Activated CD4-positive, CD25-positive, alpha-beta regulatory T cell treated with anti-CD3 and anti-CD28 coated beads, Interleukin-2, amount 50 U/mL, for 16 hours (primary cell): ENCODE results near the gene ALS2CL.

Source experiments
- DNase-seq: peaks from one replicate; pipeline ENCODE4 v3.0.0-alpha.2; 2020; ENCODE audit warnings: low read depth, low spot score

Gene ALS2CL

DNA sequence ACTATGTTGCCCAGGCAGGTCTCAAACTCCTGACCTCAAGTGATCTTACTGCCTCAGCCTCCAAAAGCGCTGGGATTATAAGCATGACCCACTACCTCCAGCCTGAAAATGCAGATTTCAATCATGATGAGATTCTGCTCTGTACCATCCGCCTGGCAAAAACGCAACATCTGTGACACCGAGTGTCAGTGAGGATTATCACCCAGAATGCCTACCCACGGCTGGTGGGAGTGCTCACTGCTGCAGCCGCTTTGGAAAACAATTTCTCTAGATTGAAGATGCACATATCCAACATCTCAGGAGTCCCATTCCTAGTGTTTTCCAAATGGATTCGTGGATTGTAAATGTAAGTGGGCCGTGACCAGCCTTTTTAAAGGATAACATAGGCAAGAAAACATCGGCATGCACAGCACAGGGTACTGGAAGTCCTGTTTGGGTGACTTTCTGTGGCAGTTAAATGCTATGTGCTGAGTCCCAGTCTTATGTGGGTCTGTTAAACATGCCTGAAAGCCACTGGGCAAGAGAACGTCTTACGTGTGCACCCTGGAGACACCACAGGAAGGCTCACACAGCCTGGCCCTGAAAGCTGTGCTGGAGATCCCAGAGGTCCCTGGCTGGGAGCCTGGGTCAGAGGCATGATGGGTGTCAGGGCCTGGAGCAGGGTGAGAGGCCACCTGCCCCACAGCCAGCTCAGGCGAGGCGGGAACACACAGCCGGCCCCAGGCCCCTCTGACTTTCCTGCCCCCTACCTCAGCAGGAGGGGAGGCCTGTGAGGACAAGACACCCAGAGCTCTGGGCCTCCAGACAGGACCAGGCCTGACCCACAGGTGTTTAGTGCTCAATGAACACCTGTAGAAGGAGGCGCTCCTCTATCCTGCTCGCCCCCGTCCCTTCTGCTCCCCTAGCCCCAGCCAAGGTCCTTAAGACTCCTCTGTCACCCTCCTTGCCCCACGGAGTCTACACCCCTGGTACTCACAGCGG, 23.3 kb upstream of the ALS2CL start:
- no peak for DNase-seq

DNA sequence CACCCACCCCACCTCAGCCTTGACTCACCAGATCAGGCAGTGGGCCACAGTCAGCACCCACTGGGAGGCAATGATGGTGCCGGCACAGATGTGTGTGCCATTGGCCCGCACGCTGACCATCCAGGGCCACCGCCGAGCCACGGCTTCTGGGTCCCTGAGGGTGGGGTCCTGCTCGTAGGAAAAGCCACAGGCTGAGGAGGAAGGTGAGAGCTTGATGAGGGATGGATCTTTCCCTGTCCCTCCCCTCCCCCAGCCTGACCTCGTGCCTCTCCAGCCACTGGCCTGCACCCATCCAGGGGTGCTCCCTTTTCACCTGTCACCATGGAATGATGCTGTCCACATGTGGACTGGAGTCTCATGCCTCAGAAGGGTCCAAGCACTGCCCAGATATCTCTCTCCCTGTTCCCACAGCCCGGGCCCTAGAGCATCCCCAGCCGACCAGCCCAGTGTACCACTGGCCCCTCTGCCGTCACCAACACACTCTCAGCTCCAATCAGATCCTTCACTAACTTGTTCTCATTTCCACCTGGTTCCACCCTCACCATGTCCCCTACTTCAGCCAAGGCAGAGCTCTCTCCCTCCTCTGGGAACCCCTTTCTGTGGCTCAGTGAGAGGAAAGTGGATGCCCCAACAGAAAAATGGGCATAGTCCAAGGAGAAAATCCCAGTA, 22.2 kb upstream of the ALS2CL start:
- no peak for DNase-seq

DNA sequence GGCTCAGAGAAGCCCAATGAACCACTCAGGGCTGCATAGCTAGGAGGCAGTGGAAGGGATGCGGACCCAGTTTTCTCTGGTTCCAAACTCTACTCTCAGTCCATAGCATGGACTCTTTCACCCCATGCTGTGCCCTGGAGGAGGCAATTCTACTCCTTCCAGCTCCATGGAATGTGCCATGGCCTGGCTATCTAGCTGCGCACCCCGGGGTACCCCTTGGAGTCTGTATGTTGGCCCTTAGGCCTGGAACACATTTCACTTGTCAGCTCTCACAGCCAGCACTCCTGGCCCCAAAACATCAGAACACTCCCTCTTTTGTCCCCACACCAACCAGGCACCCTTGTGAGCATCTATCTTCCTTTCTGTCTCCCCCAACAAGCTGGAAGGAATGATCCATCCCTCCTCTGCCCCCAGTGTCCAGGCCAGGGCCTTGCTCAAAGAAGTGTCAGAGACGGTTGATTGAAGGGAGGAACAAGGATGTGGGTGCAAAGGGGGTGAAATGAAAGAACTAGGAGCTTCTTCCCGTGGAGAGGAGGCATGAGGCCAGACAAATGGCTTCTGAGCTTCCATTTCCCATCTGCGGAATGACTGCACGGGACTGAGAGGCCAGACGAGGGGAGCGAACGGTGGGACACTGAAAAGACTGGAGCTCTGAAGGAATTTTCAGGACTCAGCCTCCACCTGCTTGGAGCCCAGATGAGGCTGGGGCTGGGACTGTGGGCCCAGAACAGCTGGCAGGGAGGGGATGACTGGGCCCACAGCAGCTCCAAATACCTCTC, 21.4 kb upstream of the ALS2CL start:
- no peak for DNase-seq

DNA sequence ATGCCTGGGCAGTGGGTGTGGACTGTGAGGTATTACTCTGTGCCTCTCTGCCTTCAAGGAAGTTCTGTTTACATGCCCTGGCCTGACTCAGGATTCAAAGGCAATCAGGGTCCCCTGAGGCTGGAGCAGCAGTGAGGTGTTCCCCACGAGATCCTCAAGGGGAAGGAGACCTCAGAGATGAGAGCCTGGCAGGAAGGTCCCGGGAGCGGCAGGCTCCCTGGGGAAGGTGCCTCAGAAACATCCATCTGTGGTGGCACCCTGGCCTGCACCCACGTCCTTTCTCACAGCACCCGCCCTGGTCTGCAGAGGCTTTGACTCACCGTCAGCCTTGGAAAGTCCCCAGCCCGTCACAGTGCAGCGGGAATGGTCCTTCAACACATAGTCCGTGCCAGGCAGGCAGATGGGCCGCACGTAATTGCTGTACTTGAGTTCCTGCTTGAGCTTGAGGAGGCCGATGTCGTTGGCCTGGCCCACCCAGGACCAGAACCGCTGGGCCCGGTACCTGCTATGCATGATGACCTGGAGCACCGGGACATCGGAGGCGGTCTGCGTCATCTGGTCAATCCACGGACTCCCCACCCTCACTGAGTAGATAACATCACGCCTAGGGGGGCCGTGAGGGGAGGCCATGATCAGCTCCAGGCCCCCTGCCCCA, 20.5 kb upstream of the ALS2CL start:
- DNase-seq: no peak

DNA sequence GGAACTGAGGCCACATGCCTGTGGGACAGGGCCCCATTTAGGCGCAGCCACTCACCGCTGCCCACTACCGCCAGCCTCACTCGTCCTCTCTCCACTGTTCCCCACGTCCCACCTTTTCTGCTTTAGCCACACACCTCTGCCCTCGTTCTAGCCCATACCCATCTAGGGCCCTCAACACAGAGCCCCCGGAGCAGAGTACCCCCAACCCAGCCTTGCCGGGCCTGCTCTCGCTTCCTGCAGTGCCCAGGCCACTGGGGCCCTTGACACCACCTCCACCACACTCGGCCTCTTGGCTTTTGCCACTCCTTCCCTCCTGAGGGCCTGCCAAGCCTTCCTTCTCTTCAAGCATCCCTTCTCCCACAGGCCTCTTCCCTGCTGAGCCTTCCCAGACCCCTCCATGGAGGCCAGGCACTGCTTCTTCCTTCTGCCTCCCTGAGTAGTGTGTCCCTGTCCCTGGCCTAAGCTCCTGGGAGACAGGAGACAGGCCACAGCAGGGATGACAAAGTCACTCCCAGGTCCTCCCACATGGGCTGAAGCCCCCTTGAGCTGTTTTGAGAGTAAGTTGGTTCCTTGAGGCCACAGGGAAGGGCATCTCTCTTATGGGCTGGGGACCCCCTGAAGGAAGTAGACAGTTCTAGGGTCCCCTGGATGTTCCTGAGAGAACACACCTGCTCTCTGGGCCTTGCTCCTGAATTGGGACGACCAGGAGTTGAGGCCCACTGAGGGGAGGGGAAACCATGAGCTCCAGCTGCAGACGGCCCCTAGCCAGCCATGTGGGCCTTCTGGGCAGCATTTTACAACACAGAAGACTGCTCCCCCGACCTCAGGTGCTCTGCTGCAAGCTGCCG, 19.8 kb upstream of the ALS2CL start:
- no peak for DNase-seq

DNA sequence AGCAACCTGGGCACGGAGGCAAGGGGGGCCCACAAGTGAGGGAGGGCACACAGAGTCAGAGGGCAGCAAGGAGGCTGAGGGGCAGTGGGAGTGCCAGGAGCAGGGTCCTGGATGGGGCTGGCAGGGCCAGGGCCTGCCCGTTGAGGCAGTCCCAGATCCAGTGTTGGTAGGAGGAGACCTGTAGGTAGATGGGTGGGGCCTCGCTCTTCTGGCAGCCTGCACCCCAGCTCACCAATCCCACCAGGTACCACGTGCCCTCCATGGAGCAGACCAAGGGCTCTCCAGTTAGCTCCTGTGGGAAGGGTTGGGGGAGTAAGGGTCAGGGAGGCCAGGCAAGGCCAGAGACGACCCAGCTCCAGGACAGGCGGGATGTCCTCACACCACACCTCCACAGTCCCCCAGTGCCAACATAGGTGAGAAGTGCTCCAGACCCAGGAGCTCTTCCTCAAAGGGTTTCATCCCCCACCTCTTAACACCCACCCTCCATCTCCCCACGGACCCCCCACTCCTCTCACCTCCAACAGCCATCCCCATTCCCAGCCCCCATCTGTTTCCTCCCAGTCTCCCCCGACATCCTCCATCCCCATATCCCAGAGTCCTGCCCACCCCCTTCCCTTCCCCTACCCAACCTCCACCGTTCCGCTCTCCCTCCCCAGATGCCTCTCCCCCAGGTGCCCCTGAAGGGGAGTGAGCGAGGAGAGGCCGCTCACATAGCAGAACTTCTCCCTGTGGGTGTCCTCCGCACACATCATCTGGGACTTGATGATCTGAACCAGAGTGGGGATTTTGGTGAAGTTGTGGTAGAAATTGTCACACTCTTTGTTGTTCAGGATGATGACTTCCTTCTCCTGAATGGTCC, 18.9 kb upstream of the ALS2CL start:
- DNase-seq: no peak

DNA sequence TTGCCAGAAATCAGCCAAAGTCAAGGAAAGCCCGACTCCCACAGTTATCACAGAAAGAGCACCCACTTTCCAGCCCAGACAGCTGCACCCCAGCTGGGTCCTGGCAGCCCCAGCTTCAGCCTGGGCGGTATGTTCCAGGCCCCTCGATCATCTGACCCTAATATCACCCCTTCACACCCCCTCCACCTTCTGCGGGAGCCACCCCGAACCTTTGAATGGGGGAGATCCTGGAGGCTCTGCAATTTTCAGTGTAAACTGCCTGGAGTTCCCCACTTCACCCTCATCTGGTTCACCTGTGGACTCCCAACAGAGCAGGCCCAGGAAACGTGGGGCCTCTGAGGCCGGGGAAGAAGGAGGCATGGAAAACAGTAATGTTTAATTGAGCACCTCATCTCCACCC, 18.3 kb upstream of the ALS2CL start:
- no peak for DNase-seq

DNA sequence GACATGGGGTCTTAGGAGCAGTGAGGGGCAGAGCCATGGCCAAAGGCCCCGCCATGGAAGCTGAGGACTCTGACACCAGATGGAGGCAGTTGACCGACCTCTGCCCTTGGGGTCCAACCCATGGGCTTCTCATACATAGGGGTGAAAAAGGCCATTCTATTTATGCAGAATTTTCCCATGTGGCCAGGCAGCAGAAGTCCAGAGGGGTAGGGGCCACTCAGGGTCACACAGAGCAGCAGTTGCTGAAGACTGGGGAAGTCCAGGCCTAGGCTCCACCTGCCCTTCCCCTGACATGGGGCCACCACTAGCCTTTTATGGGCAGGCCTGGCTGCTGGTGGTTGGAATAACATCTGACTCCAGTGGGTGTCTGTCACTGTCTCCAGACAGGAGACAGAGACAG, 17.8 kb upstream of the ALS2CL start:
- no peak for DNase-seq

DNA sequence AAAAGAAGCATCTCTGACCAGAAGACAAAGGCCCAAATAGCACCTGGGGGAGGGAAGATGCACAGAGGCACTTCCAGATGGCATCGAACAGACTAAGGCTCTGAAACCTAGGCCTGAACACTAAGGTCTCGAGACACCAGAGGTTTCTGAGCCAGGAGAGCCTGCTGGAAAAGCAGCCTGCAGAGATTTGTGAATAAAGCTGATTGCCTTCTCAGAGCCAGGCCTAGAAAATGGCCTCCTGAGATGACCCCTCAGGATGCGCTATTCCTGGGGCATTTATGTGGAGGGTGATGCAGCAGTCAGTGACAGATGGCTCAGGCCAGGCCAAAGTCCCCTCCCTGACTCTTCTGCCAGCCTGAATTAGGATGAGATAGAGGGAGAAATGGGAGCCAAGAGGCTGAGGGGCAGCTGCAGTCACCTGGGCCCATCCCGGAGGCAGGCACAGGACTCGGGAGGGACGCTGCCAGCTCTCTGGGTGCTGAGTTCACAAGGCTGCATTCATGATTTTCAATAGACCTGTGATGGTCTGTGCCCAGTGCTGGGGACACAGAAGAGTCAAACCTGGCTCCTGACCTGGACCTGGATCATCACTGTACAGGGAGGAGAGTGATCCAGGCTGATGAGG, 17.3 kb upstream of the ALS2CL start:
- DNase-seq: no peak

DNA sequence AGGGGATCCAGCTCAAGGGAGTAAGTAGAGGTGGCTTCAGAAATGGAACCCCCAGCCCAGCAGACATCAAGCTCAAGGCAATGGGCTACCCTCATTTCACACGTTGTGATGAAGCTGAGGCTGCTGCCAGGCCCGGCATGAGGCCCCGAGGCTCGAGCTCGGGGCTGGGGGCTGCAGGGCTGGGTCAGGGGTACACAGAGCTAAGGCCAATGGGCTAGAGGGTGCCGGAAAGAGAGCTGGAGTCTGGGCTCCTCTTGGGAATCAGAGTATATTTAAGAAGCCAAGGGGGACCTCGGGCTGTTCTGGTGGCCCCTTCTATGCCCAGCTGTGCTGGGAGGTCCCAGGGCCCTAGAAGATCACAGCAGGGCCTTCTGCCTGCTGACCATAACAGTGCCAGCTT, 16.8 kb upstream of the ALS2CL start:
- no peak for DNase-seq

DNA sequence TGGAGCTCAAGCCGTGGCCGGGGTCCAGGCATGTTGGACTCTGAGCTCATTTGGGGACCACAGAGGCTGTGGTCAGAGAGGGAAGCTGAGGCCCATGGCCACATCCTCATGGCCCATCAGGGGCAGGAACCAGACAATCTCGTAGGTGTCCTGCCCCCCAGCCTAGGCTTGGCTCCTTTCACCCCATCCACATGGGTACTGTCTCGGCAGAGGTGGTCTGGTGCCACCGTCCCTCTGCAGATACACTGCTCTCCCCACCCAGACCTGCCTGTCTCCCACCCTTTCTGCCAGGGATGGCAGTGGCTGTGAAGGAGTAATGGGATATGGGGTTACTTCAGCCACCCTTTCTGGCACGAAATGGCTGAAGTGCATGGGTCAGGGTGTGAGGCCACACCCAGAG, 16.2 kb upstream of the ALS2CL start:
- no peak for DNase-seq

DNA sequence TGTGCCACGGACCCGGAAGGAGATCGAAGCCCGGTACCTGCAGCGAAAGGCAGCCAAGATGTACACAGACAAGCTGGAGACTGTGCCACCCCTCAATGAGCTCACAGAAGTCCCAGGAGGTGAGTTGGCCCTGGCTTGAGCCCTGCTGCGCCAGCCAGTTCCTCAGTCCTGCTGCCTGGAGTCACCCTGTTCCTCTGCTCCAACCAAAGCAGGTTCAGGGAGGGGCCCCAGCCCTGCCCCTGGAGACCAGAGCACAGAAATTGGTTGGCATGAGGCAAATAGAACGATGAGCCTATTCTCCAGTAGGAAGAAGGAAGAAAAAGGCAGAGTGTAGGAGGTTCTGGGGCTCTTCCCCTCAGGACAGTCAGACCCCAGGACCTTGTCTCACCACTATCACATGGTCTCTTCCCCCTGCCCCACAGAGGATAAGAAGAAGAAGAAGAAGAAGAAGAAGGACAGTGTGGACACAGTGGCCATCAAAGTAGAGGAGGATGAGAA, 15.7 kb upstream of the ALS2CL start:
- DNase-seq: no peak

DNA sequence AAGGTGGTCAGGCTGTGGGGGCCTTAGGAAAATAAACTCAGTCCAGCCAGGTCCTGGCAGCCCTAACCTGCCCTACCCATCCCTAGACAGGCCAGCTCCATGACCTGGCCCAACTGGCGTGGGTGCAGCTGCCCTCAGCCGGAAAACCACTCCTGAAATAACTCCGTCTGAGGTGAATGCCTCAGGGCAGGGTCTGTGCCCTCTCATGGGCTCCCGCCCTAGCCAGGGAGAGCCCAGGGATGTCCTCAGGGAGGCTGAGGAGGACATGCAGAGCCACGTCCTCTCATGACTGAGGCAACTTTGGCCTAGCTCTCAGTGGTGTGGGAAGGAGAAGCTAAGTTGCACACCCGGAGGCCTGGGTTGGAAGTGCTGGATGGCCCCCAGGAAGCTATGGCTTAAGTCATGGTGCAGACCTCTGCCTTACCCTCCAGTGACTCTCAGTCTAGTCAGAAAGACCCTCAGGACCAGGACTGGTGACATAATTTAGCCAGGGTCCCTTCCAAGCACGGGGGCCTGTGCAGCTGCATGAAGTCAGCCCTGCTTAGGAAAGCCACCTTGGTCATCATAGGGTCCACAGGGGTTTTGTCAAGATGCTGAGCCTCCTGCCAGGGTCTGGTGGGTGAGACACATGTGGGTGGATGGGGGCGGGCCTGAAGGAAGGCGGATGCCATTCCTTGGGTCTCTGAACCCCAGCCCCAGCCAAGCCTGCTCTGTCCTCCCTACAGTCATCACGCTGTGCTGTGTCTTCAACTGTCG, 15.1 kb upstream of the ALS2CL start:
- no peak for DNase-seq

DNA sequence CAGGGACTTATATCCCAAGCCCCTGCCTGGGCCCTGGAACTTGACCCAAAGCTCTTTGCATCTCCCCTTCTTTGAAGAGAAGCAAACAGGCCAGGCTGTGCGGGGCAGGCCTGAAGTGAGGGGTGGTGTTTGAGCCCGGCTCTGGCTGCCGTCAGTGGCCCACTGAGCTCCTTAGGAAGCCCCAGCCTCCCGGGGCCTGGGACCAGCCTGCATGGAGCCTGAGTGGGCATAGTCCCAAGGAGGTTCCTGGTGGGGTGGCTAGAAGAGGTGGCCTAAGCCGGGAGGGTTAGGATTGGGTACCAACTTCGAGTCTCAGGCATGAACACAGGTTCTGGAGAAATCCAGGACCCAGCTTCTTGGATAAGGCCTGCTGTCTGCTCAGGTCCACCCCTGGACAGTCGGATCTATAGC, 14.1 kb upstream of the ALS2CL start:
- DNase-seq: no peak

DNA sequence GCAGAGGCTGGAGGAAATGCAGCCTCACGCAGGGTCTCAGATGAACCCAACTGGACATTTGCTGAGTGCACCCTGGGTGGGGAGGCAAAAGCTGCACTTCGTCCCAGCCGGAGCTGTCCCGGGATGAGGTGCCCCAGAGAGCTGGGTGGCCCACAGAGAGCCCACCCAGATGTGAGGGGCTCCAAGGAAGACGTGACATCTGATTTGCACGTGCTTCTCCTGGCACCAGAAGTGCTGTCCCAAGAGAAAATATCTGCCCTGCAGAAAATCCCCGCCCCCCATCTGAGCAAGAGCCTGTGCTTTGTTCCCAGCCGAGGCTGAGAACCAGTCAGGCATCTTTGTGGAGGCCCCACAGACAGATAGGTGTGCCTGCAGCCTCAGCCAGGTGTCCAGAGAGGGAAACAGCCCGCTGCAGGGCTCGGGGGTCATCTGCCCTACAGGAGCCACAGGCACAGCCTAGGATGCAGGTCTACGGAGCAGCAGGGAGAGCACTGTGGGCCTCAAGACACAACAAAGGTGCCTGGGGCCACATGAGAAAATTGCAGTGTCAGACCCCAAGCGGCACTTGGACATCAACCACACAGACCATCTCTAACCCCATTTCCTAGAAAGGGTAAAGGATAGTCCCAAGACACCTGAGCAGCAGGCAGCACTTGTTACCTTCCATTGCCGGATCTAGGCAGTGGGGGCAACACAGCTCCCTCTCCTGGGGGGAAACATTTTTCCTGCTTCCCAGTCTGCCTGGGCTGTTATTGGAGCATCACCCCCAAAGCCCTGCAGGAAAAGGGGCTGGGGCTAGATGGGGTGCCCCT, 13.5 kb upstream of the ALS2CL start:
- no peak for DNase-seq

DNA sequence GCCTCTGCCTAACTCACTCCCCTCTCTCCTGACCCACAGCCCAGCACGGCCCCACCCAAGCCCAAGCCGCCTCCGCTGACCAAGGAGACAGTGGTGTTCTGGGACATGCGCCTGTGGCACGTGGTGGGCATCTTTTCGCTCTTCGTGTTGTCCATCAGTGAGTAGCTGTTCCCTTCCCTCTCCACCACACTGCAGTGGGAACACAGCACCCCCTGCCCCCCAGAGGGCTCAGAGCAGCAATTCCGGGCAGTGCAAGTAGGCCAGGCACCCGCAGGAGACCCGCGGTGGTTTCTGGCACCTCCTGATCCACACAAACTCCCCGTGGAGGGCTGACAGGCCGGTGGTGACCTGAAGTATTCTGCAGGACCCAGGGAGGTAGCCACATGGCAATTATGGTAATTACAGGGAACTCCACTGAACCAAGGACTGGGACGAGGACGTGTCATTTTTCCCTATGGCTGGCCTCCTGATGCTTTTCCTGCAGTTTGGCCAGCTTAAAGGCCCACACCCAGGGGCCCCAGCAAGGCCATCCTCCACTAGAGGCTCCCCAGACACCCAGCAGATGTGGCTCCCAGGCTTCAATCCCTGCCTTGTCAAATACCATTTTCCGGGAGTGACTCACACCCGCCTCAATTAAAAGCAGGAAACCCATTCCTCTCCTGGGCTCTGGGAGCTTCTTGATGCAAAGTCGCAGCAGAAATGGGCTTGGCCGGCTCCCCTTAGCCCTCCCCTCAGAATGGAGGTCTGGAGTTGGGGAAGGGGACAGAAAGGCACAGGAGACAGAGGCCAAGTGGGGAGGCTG, 12.5 kb upstream of the ALS2CL start:
- no peak for DNase-seq
